Prostate gland (tissue), 2 donors: ENCODE measurements around the gene ALK. TPM values are rescaled to one million over a fixed set of nuclear protein-coding genes. Genes with fewer than 3 reads are reported as not detected.

Experiments
- DNase-seq: peaks from one replicate; pipeline ENCODE4 v3.0.0-alpha.2; 2019; ENCODE audit warnings: low spot score
- H3K27ac ChIP-seq, 2 donors: fragments of 200-600 bp; sonication (generic); 2 replicates each; pipeline ENCODE4 v1.5.1; 2017 to 2019
- H3K27me3 ChIP-seq: fragments of 200-600 bp; sonication (generic); replicated peaks from 2 replicates; pipeline ENCODE4 v1.5.1; 2019; ENCODE audit not compliant: insufficient read depth
- H3K36me3 ChIP-seq, 2 donors: fragments of 200-600 bp; sonication (generic); 1 replicate in 1 of 2; 2 replicates in 1 of 2; pipeline versions ENCODE4 v1.5.1 to v1.8.1; 2017 to 2019
- H3K4me1 ChIP-seq: fragments of 200-600 bp; sonication (generic); replicated peaks from 2 replicates; pipeline ENCODE4 v1.5.1; 2019
- H3K4me3 ChIP-seq, 2 donors: fragments of 200-600 bp; sonication (generic); 2 replicates each; pipeline ENCODE4 v1.5.1; 2017 to 2019
- H3K9me3 ChIP-seq: fragments of 200-600 bp; sonication (generic); 2 replicates; pipeline ENCODE4 v1.5.1; 2017
- POLR2A ChIP-seq: fragments of 450-650 bp; IDR thresholded peaks from one replicate; pipeline ENCODE4 v1.6.1; 2016; ENCODE audit warnings: antibody characterized with exemption, mild to moderate bottlenecking
- POLR2AphosphoS5 ChIP-seq: sonication (generic); formaldehyde crosslinking; IDR thresholded peaks from one replicate; pipeline ENCODE4 v1.6.1; 2017; ENCODE audit warnings: antibody characterized with exemption
- WGBS: methylation state at CpG from one replicate; pipeline ENCODE4 v1.1.5; 2018; 5-methylcytosine and 5-hydroxymethylcytosine counted together
- intact Hi-C: fragments of 100-400 bp; cut with DNase I; formaldehyde crosslinking; loops from one replicate; pipeline ENCODE4 v1.14.2; 2022
- total RNA-seq, 2 donors: library from RNA; depleted of rRNA; stranded (reverse); fragments of >200 nt; gene quantifications; one replicate each; pipeline ENCODE4 v1.1.0, GENCODE V29; 2016
- TF ChIP-seq, protein P1 (sequence below), 4 experiments: fragments of 200-600 bp in 2 of 4; fragments of 450-650 bp in 2 of 4; sonication (generic) in 2 of 4; IDR thresholded peaks; 1 replicate in 3 of 4; 2 replicates in 1 of 4; pipeline ENCODE4 v1.5.1; 2016 to 2019; ENCODE audit warnings: antibody characterized with exemption in 4 of 4, mild to moderate bottlenecking in 2 of 4, moderate library complexity in 2 of 4

The ALK gene
- total RNA-seq, 2 donors from 2014 or later: 0.14 to 1.2 TPM

GRCh38 chr2:29232041-29232440, 689.3 kb downstream of the ALK start:
- no peak for DNase-seq
- H3K27me3 ChIP-seq: no peaks in the 10 kb centered on the region
- no peaks in the 10 kb centered on the region for H3K36me3 ChIP-seq
- TF ChIP-seq, protein P1, sequence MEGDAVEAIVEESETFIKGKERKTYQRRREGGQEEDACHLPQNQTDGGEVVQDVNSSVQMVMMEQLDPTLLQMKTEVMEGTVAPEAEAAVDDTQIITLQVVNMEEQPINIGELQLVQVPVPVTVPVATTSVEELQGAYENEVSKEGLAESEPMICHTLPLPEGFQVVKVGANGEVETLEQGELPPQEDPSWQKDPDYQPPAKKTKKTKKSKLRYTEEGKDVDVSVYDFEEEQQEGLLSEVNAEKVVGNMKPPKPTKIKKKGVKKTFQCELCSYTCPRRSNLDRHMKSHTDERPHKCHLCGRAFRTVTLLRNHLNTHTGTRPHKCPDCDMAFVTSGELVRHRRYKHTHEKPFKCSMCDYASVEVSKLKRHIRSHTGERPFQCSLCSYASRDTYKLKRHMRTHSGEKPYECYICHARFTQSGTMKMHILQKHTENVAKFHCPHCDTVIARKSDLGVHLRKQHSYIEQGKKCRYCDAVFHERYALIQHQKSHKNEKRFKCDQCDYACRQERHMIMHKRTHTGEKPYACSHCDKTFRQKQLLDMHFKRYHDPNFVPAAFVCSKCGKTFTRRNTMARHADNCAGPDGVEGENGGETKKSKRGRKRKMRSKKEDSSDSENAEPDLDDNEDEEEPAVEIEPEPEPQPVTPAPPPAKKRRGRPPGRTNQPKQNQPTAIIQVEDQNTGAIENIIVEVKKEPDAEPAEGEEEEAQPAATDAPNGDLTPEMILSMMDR (IDR thresholded peaks at IDR 0.05): no peak
- TF ChIP-seq POLR2A: no peak
- no peak for TF ChIP-seq POLR2AphosphoS5
- 94% methylated on average over 14 of the region's 14 CpGs for WGBS
- intact Hi-C loops: no loop called here
- H3K9me3 ChIP-seq: no peaks in the 10 kb centered on the region
- H3K4me1 ChIP-seq: no peaks in the 10 kb centered on the region
- no peak overlapping the region for H3K27ac ChIP-seq
- H3K4me3 ChIP-seq: no peak overlapping the region

- intact Hi-C loops: no loop called here
- no peaks in the 10 kb centered on the region for H3K27me3 ChIP-seq
- H3K36me3 ChIP-seq: no peaks in the 10 kb centered on the region
- TF ChIP-seq POLR2AphosphoS5: no peak
- TF ChIP-seq, protein P1 (IDR thresholded peaks at IDR 0.05): no peak
- no peak for TF ChIP-seq POLR2A
- no peak for DNase-seq
- no peaks in the 10 kb centered on the region for H3K4me1 ChIP-seq
- H3K9me3 ChIP-seq: no peaks in the 10 kb centered on the region
- no peak overlapping the region for H3K27ac ChIP-seq
- no peak overlapping the region for H3K4me3 ChIP-seq
- WGBS: 84% methylated on average over 9 of the region's 9 CpGs
These were observed 691.7 kb downstream of the ALK start for GRCh38 chr2:29229640-29230039.

GRCh38 chr2:29228947-29229346, 692.4 kb downstream of the ALK start:
- H3K4me3 ChIP-seq: no peak overlapping the region
- H3K27me3 ChIP-seq: no peaks in the 10 kb centered on the region
- intact Hi-C loops: no loop called here
- no peak for TF ChIP-seq POLR2A
- TF ChIP-seq POLR2AphosphoS5: no peak
- TF ChIP-seq, protein P1 (IDR thresholded peaks at IDR 0.05): no peak
- H3K36me3 ChIP-seq: no peaks in the 10 kb centered on the region
- DNase-seq: no peak
- no peak overlapping the region for H3K27ac ChIP-seq
- H3K9me3 ChIP-seq: no peaks in the 10 kb centered on the region
- H3K4me1 ChIP-seq: no peaks in the 10 kb centered on the region
- 86% methylated on average over 9 of the region's 9 CpGs for WGBS

DNA sequence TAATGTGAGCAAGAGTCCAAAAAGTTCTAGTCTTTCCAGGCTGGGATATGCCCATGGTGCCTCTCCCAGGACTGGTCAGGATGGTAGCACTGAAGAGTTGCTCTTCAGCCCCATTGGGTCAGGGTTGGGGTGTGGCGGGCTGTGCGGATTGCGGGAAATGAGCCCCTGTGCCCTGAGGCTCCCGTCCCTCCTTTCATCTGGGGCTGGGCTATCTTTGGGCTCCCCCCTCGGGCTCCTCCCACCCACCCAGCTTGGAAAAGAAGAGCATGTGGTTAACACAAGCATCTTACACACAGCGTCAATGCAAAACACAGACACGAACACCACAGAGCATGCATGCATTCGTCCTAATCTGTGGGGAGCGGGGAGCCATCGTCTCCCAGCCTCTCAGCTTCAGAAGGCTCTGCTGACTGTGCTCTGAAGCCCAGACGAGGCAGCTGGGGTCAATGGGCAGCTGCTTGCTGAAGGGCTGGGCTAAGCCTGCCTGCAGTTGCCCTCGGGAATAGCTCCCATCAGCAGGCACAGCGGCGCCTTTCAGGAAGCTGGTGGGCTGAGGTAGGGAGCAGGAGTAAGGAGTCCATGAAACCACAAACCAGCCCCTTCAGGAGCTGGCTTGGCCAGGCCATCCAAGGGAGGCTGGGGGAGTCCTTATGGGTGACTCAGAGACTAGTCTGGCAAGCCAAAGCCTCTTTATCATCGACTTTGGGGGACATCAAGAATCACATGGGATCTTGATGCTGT, 693.3 kb downstream of the ALK start:
- DNase-seq: no peak
- H3K27ac ChIP-seq: no peak overlapping the region
- TF ChIP-seq POLR2AphosphoS5 (no peak), POLR2A (no peak)
- TF ChIP-seq, protein P1 (IDR thresholded peaks at IDR 0.05): no peak
- H3K4me3 ChIP-seq: no peak overlapping the region
- H3K27me3 ChIP-seq: no peaks in the 10 kb centered on the region
- no peaks in the 10 kb centered on the region for H3K4me1 ChIP-seq
- H3K9me3 ChIP-seq: no peaks in the 10 kb centered on the region
- intact Hi-C loops: no loop called here
- no peaks in the 10 kb centered on the region for H3K36me3 ChIP-seq
- WGBS: 67% methylated on average over 15 of the region's 15 CpGs

GRCh38 chr2:29226808-29227207, 694.6 kb downstream of the ALK start:
- TF ChIP-seq POLR2A: no peak
- no peak for TF ChIP-seq POLR2AphosphoS5
- TF ChIP-seq, protein P1 (IDR thresholded peaks at IDR 0.05): no peak
- Histone ChIP-seq H3K4me3 (no peak overlapping the region), H3K27ac (no peak overlapping the region), H3K9me3 (no peaks in the 10 kb centered on the region), H3K36me3 (no peaks in the 10 kb centered on the region), H3K27me3 (no peaks in the 10 kb centered on the region), H3K4me1 (no peaks in the 10 kb centered on the region)
- no peak for DNase-seq
- intact Hi-C loops: no loop called here
- 89% methylated on average over 7 of the region's 7 CpGs for WGBS
